Measurements from ENCODE around the gene KHDC1L.

DNA sequence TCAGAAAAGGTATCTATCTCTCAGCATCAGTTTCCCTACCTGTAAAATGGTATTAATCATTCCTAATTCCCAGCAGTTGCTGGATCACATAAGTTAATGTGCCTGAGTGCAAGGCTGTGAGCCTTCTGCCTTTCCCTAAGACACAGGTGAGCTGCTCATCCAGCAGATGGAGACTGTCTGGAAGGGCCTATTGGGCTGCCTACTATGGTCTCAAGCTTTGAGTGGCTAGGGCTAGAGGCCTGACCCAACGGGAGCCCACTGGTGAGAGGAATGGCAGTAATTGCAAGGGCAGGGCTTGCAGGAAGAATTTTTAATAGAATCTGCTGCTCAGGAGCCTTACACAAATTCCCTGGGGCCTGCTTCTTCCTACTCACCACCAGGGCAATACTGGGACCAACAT, 33.4 kb upstream of the KHDC1L start:
- TF ChIP-seq, protein P1, sequence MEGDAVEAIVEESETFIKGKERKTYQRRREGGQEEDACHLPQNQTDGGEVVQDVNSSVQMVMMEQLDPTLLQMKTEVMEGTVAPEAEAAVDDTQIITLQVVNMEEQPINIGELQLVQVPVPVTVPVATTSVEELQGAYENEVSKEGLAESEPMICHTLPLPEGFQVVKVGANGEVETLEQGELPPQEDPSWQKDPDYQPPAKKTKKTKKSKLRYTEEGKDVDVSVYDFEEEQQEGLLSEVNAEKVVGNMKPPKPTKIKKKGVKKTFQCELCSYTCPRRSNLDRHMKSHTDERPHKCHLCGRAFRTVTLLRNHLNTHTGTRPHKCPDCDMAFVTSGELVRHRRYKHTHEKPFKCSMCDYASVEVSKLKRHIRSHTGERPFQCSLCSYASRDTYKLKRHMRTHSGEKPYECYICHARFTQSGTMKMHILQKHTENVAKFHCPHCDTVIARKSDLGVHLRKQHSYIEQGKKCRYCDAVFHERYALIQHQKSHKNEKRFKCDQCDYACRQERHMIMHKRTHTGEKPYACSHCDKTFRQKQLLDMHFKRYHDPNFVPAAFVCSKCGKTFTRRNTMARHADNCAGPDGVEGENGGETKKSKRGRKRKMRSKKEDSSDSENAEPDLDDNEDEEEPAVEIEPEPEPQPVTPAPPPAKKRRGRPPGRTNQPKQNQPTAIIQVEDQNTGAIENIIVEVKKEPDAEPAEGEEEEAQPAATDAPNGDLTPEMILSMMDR (IDR thresholded peaks at IDR 0.05; ENCODE audit: insufficient read depth, low read length, poor library complexity, severe bottlenecking): no peak
- TF ChIP-seq EZH2phosphoT487 (conservative IDR thresholded peaks at IDR 0.05; ENCODE audit: low read length): no peak

Data from SU-DHL-6 (cell line).